Panc1 (cell line): Measurements from ENCODE around the gene CYP2A6. TPM values are rescaled to one million over a fixed set of nuclear protein-coding genes. Genes with fewer than 3 reads are reported as not detected.

Experiments used
- ATAC-seq: fragments of 200-7000 bp; cut with Tn5 transposase; 2 replicates; pipeline ENCODE4 v1.9.1; 2020; ENCODE audit warnings: mild to moderate bottlenecking, moderate library complexity
- BruUV-seq: library from RNA; stranded (reverse); fragments of 400-500 nt; replicated peaks from 2 replicates; lab custom pipeline; 2021; lab: Mats Ljungman, UMichigan
- CTCF ChIA-PET: fragments of 300-600 bp; sonication (Branson Sonifier 250); formaldehyde crosslinking; loops from one replicate; lab custom pipeline; 2022; ENCODE audit warnings: antibody characterized with exemption; lab: Charles Lee
- POLR2A ChIA-PET: fragments of 300-600 bp; sonication (Branson Sonifier 250); formaldehyde crosslinking; loops from one replicate; lab custom pipeline; 2022; ENCODE audit warnings: antibody characterized with exemption; lab: Charles Lee
- DNase-seq: peaks from one replicate; pipeline ENCODE4 v3.0.0-alpha.2; 2010; ENCODE audit warnings: low read depth, low spot score
- H3K27ac ChIP-seq: 2 replicates; pipeline ENCODE4 v1.5.1; 2011; ENCODE audit warnings: mild to moderate bottlenecking, low read length, inconsistent platforms
- H3K27me3 ChIP-seq: fragments of 200-500 bp; sonication (Bioruptor generic); 2 replicates; pipeline ENCODE4 v1.6.0; 2014; ENCODE audit warnings: low read length, inconsistent platforms; ENCODE audit not compliant: control insufficient read depth, insufficient read depth
- H3K36me3 ChIP-seq: fragments of 200-500 bp; sonication (Bioruptor generic); 2 replicates; pipeline ENCODE4 v1.5.1; 2014; ENCODE audit warnings: inconsistent platforms, mild to moderate bottlenecking, low read length, moderate library complexity; ENCODE audit not compliant: control insufficient read depth, insufficient read depth
- H3K4me1 ChIP-seq: 2 replicates; pipeline ENCODE4 v1.5.1; 2011; ENCODE audit warnings: inconsistent platforms, mild to moderate bottlenecking, low read length, moderate library complexity; ENCODE audit not compliant: control insufficient read depth, insufficient read depth
- H3K4me3 ChIP-seq, 2 experiments: 2 replicates each; pipeline ENCODE4 v1.5.1; 2011 to 2012; ENCODE audit warnings: low read depth in 2 of 2, low read length in 2 of 2, mild to moderate bottlenecking in 2 of 2, inconsistent platforms in 1 of 2, moderate library complexity in 1 of 2
- H3K9me3 ChIP-seq: fragments of 200-500 bp; sonication (Bioruptor generic); 2 replicates; pipeline ENCODE4 v1.5.1; 2014; ENCODE audit warnings: low read depth, mild to moderate bottlenecking, inconsistent platforms, low read length, moderate library complexity; ENCODE audit not compliant: control insufficient read depth, insufficient read depth
- CTCF ChIP-seq: fragments of 450-650 bp; IDR thresholded peaks from 2 replicates; pipeline ENCODE4 v1.5.1; 2017; ENCODE audit warnings: mild to moderate bottlenecking
- POLR2AphosphoS5 ChIP-seq: IDR thresholded peaks from 2 replicates; pipeline ENCODE4 v1.6.1; 2012; ENCODE audit warnings: mild to moderate bottlenecking, low read depth, low read length, moderate library complexity
- REST ChIP-seq, 2 experiments: IDR thresholded peaks; 2 replicates each; pipeline ENCODE4 v1.6.1; 2011 to 2012; ENCODE audit warnings: low read depth in 2 of 2, control low read depth in 1 of 2, low read length in 1 of 2, mild to moderate bottlenecking in 1 of 2, moderate library complexity in 1 of 2; ENCODE audit not compliant: insufficient read depth in 1 of 2
- SIN3A ChIP-seq: IDR thresholded peaks from 2 replicates; pipeline ENCODE4 v1.6.1; 2012; ENCODE audit warnings: low read depth, mild to moderate bottlenecking, low read length, moderate library complexity, borderline replicate concordance; ENCODE audit not compliant: insufficient read depth
- TCF7L2 ChIP-seq: IDR thresholded peaks from 2 replicates; pipeline ENCODE4 v1.6.1; 2011; ENCODE audit warnings: mild to moderate bottlenecking, low read depth, low read length, inconsistent platforms
- in situ Hi-C: cut with HindIII; loops from 2 replicates; pipeline ENCODE4 v1.10.0; 2016; ENCODE audit warnings: low sequenced_read_pairs, low pct_unique_long_range_greater_than_20kb
- intact Hi-C: fragments of 100-400 bp; cut with micrococcal nuclease; formaldehyde crosslinking; loops from one replicate; pipeline ENCODE4 v1.10.0; 2022; ENCODE audit not compliant: unreplicated experiment
- total RNA-seq: library from RNA; stranded (reverse); gene quantifications from one replicate; pipeline ENCODE4 v1.2.1, GENCODE V29; 2021; ENCODE audit not compliant: unreplicated experiment

The CYP2A6 gene
- total RNA-seq, 1 experiment from 2014 or later = 0.41 TPM

- Histone ChIP-seq H3K36me3 (peaks cover 2% of the 10 kb centered on the region; the same call in 1 of the 2 replicates), H3K9me3 (no peaks in the 10 kb centered on the region), H3K27ac (peak overlapping the region; percentile 39), H3K27me3 (no peaks in the 10 kb centered on the region), H3K4me1 (peaks cover 51% of the 10 kb centered on the region), H3K4me3 (peak overlapping the region in 1 of 2 experiments; percentile 23; a peak in 1 of 4 replicates)
- no peak for TF ChIP-seq TCF7L2
- no peak for TF ChIP-seq SIN3A
- no peak for TF ChIP-seq CTCF
- no peak for TF ChIP-seq REST (IDR thresholded peaks at IDR 0.05; ENCODE audit: insufficient read depth in 1 of 2, low read depth in 2 of 2, low read length in 1 of 2)
- TF ChIP-seq POLR2AphosphoS5 = no peak
- POLR2A ChIA-PET = no interaction called here
- in situ Hi-C loops (no loop called here), intact Hi-C loops (loop anchor here (10.0 kb wide), 1 partner anchor 139 kb away; no protein-coding TSS in a partner anchor)
- CTCF ChIA-PET = interaction anchor here (0.5 kb wide), 1 partner anchor 30 kb away, joined by 5 read pairs; no protein-coding TSS in a partner anchor
- ATAC-seq = no peak
- DNase-seq = no peak
- BruUV-seq = no TSS peak
Observed at GRCh38 chr19:40803170-40803856, 46.9 kb downstream of the CYP2A6 start.

- Histone ChIP-seq H3K4me3 (peak overlapping the region; percentile 65 to 76), H3K9me3 (no peaks in the 10 kb centered on the region), H3K4me1 (peaks cover 51% of the 10 kb centered on the region), H3K27ac (peak overlapping the region; percentile 39; the same call in 1 of the 2 replicates), H3K36me3 (peaks cover 2% of the 10 kb centered on the region; the same call in 1 of the 2 replicates), H3K27me3 (no peaks in the 10 kb centered on the region)
- intact Hi-C loops (loop anchor here (10.0 kb wide), 1 partner anchor 138 kb away; no protein-coding TSS in a partner anchor), in situ Hi-C loops (no loop called here)
- no peak for TF ChIP-seq TCF7L2
- no peak for TF ChIP-seq REST (IDR thresholded peaks at IDR 0.05; ENCODE audit: insufficient read depth in 1 of 2, low read depth in 2 of 2, low read length in 1 of 2)
- TF ChIP-seq POLR2AphosphoS5 = no peak
- no peak for TF ChIP-seq SIN3A
- TF ChIP-seq CTCF = no peak
- CTCF ChIA-PET = interaction anchor here (0.5 kb wide), 1 partner anchor 31 kb away, joined by 5 read pairs; no protein-coding TSS in a partner anchor
- no peak for ATAC-seq
- no TSS peak for BruUV-seq
- no peak for DNase-seq
- POLR2A ChIA-PET = no interaction called here
Observed at GRCh38 chr19:40802300-40803169, 47.7 kb downstream of the CYP2A6 start.
